IPS-18c (cell line): ENCODE data around the gene GAK.
"Not testable (repeated sequence)": the region's sequence is repeated elsewhere in the genome, so short reads cannot be mapped to it uniquely, and the experiment has no call there.

Experiments
- H3K4me3 ChIP-seq: 2 replicates; pipeline ENCODE4 v1.7.0; 2013; ENCODE audit warnings: low read depth, mild to moderate bottlenecking, low read length, moderate library complexity; ENCODE audit not compliant: insufficient read depth
- H3K9me3 ChIP-seq: one replicate; pipeline ENCODE4 v1.6.1; 2013; ENCODE audit warnings: mild to moderate bottlenecking, low read length, moderate library complexity; ENCODE audit not compliant: control insufficient read depth, insufficient read depth

The GAK gene

DNA sequence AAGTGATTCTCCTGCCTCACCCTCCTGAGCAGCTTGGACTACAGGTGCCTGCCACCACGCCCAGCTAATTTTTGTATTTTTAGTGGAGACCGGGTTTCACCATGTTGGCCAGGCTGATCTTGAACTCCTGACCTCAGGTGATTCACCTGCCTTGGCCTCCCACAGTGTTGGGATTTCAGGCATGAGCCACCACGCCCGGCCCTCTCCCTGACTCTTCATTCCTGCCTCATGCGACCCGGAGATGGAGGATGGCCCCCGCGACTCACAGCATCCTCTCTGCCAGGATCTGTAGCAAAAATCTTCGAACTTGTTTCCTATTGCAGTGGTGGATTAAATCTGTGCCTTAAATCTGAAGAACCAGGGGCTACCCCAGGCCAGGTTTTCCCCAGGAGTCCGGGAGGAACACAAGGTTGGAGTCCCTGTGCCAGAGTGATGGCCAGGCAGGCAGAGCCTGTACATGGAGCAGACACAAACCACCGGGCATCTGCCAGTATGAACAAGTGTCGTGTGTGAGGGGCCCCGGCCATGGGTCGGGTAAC lies 117.7 kb downstream of the GAK start:
- H3K4me3 ChIP-seq: no peak overlapping the region

DNA sequence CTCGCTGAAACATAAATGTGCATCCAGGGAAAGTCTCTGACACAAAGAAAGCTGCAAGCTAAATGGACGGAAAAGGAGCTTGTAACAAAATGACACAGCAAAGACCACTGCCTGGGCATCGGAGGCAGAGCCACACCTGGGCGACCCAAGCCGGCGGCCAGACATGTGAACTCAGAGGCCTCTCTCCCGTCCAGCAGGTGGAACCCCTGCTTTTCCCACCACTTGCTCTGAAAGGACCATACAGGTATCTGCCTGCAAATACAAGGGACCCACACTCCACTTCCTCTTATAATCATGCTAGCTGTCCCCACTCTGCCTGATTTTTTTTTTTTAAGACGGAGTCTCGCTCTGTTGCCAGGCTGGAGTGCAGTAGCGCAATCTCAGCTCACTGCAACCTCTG lies 118.2 kb downstream of the GAK start:
- Histone ChIP-seq H3K9me3 (peaks cover 2% of the 10 kb centered on the region), H3K4me3 (no peak overlapping the region)

More for the DNA sequence above, 117.7 kb downstream of the GAK start:
- peaks cover 2% of the 10 kb centered on the region for H3K9me3 ChIP-seq

DNA sequence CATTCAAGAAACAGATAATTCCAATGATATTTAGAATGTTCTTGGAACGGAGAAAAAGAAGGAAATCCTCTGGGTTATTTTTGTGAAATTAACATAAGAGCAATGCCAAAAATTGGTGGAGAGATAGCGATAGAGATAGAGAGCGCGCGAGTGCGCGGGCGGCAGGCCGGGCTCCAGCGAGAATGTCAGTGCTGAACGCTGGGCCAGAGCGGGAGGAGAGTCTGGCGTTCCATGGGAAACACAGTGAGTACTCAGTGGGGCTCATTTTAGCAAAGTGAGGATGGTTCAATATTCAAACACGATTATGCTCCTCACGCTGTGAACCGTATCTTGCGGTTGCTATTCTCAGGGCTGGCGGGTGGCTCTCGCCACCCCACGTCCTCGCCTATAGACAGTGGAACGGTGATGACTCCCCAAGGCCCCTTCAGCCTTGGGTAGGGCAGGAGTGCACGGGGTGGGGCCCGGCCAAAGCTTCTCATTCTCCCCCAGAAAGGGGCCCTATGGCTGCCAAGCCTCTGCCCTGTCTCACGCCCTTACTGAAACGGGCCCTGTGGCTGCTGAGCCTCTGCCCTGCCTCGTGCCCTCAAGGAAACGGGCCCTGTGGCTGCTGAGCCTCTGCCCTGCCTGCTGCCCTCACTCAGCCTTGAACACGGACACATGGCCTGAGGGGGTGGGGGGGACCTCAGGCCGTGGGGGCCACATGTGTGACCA lies 123.1 kb downstream of the GAK start:
- Histone ChIP-seq H3K9me3 (peaks cover 2% of the 10 kb centered on the region), H3K4me3 (no peak overlapping the region)

DNA sequence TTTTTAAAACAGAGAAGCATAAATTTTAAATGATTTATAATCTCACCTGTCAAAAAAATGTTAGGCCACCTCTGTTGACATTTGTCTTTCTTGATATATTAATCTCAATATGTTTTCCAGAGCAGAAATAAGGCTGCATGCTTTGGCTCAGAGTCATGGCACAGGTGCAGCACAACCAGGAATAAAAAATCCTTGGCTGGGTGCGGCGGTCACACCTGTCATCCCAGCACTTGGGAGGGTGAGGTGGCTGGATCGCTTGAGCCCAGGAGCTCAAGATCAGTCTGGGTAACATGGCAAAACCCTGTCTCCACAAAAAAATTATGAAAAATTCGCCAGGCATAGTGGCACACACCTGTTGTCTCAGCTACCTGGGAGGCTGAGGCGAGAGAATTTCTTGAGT lies 124.3 kb downstream of the GAK start:
- H3K9me3 ChIP-seq: no peaks in the 10 kb centered on the region

DNA sequence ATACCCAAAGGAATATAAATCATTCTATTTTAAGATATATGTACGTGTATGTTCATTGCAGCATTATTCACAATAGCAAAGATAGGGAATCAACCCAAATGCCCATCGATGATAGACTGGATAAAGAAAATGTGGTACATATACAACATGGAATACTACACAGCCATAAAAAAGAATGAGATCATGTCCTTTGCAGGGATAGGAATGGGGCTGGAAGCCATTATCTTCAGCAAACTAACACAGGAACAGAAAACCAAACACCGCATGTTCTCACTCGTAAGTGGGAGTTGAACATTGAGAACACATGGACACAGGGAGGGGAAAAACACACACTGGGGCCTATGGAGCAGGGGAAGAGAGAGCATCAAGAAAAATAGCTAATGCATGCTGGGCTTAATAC lies 125.1 kb downstream of the GAK start:
- not testable (repeated sequence) for H3K4me3 ChIP-seq, H3K9me3 ChIP-seq

More for the DNA sequence above, 124.3 kb downstream of the GAK start:
- no peak overlapping the region for H3K4me3 ChIP-seq

DNA sequence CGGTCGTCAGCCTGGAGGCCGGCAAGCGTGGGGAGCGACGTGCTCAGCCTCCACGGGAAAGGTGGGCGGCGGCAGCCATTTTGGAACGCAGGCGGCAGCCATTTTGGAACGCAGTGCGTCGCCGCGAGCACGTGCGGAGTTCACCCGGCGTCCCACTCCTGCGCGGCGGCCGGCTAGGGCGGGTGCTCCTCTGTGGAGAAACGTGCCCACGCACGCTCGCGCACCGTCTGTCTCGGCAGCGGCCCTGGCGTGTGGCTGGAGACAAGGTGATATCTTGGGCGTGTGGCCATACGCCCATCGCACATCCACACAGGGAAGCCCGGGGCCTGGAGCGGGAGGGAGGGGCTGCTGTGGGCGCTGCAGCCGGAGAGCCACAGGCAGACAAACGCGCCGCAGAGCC lies 127.3 kb downstream of the GAK start:
- no peaks in the 10 kb centered on the region for H3K9me3 ChIP-seq

DNA sequence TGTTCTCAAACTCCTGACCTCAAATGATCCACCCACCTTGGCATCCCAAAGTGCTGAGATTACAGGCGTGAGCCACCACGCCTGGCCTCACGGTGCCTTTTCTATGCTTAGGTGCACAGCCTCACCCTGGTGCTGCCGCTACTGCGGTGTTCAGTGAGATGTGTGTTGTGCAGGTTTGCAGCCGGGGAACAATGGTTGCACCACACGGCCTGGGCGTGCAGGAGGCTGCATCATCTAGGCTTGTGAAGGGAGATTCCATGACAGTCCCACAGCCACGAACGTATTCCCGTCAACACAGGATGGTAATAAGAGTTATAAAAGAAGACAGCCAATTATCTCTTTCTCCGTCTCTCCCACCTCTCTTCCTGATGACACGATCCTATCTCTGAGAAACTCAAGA lies 128.2 kb downstream of the GAK start:
- H3K9me3 ChIP-seq: no peaks in the 10 kb centered on the region
- H3K4me3 ChIP-seq: no peak overlapping the region

More for the DNA sequence above, 127.3 kb downstream of the GAK start:
- H3K4me3 ChIP-seq: no peak overlapping the region

DNA sequence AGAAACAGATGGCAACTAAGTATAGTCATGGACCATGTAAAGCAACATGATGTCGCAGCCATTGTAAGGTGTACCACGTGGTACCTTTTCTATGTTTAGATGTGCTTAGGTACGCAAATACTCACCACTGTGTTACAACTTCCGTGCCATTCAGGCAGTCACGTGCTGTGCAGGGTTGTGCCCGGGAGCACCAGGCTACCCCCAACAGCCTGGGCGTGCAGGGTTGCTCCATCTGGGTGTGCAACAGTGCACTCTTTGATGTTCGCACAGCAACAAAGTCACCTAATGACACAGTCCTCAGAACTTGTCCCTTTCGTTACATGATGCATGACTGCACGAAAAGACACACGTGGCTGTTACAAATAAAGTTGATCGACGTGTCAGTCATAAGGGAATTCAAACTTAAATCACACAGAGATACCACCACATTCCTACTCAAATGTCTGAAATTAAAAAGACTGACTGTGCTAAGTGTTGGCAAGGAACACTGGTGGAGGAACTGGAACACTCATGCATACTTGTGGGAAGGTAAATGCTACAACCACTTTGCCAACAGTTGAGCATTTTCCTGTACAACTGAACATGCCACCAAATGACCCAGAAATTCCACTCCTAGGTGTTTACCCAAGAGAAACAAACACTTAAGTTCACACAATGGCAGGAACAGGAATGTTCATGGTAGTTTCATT lies 130.5 kb downstream of the GAK start:
- Histone ChIP-seq H3K4me3 (no peak overlapping the region), H3K9me3 (no peaks in the 10 kb centered on the region)
